ENCODE data around the gene SPHK1.
"Not testable (repeated sequence)": the region's sequence is repeated elsewhere in the genome, so short reads cannot be mapped to it uniquely, and the experiment has no call there.

The SPHK1 gene

DNA sequence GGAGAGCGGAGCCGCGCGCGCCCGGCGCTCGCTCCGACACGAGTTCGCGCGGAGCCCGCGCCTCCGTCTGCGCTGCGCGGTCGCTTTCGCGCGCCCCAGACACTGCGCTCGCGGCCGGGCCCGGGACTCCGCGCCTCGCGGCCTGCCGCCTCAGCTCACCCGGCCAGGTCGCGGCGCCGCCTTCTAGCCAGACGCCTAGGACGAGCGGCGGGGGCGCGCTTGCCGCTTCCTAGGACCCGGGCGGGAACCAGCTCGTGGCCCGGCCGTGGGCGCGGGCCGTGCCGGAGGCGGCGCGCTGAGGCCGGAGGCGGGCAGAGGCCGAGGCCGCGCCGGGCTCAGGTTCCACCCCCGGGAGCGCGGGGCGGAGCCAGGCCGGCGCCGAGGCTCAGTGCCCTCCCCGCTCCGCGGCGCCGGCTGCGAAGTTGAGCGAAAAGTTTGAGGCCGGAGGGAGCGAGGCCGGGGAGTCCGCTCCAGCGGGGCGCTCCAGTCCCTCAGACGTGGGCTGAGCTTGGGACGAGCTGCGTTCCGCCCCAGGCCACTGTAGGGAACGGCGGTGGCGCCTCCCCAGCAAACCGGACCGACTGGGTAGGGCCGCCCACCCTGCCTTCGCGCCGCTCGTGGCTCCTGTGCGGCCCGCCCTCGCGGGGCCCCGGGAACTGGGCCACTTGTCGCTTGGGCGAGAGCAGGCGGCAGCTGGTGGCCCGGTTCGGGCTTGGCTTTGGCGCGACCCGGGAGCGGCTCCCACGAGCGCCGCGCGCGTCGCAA, at the start of gene SPHK1:
Gene SPHK1, plus strand, starts transcription at position 388 of the 765 bp plus-strand sequence. CDS start 1,036 bp downstream, outside the sequence.
- peak; percentile 74 for DNase-seq (ENCODE audit: low read depth)

DNA sequence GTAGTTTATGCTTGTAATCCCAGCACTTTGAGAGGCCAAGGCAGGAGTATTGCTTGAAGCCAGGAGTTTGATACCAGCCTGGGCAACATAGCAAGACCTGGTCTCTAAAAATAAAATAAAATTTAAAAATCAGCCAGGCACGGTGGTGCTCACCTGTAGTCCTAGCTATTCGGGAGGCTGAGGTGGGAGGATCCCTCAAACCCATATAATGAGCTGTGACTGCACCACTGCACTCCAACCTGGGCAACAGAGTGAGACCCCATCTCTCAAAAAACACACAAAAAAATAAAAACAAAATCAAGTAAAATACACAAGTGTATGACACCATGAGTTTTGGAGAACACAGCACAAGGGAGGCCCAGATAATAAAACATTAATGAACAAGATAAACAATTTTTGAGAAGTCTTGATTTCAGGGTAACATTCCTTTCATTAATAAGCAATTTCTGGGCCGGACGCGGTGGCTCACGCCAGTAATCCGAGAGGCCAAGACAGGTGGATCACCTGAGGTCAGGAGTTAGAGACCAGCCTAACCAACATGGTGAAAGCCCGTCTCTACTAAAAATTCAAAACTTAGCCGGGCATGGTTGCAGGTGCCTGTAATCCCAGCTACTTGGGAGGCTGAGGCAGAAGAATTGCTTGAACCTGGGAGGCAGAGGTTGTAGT, 48.6 kb upstream of the SPHK1 start:
- DNase-seq (ENCODE audit: low read depth): no peak

- DNase-seq (ENCODE audit: low read depth): no peak
Observed at GRCh38 chr17:76336756-76337412, 47.5 kb upstream of the SPHK1 start.

DNA sequence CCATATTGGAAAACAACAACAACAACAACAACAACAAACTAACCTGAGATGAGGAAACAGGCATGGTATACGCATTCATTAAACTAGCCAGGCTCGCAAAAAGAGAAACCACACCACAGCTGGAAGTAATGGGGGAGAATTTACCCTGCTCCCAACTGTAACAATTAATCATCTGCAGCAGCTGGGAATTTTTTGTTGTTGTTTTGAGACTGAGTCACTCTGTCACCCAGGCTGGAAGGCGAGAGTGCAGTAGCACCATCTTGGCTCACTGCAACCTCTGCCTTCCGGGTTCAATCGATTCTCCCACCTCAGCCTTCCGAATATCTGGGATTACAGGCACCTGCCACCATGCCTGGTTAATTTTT, 47.0 kb upstream of the SPHK1 start:
- DNase-seq (ENCODE audit: low read depth): no peak

DNA sequence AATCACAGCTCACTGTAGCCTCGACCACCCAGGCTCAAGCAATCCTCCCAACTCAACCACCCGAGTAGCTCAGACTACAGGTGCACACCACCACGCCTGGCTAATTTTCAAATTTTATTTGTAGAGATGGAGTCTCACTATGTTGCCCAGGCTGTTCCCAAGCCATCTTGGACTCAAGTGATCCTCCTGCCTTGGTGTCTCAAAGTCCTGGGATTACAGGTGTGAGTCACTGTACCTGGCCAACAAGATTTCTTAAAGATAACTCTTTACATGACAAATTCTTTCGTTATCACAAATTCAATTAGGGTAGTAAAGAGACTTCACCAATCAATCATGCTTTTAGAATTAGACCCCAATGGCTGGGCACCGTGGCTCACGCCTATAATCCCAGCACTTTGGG, 43.1 kb upstream of the SPHK1 start:
- DNase-seq (ENCODE audit: low read depth): no peak

- DNase-seq (ENCODE audit: low read depth): no peak
Observed at GRCh38 chr17:76343106-76343505, 41.3 kb upstream of the SPHK1 start.

- DNase-seq (ENCODE audit: low read depth): no peak
Observed at GRCh38 chr17:76345377-76345974, 38.9 kb upstream of the SPHK1 start.

- DNase-seq (ENCODE audit: low read depth): not testable (repeated sequence)
Observed at GRCh38 chr17:76346936-76347335, 37.5 kb upstream of the SPHK1 start.

GRCh38 chr17:76350463-76350862, 33.9 kb upstream of the SPHK1 start:
- DNase-seq (ENCODE audit: low read depth): no peak

DNA sequence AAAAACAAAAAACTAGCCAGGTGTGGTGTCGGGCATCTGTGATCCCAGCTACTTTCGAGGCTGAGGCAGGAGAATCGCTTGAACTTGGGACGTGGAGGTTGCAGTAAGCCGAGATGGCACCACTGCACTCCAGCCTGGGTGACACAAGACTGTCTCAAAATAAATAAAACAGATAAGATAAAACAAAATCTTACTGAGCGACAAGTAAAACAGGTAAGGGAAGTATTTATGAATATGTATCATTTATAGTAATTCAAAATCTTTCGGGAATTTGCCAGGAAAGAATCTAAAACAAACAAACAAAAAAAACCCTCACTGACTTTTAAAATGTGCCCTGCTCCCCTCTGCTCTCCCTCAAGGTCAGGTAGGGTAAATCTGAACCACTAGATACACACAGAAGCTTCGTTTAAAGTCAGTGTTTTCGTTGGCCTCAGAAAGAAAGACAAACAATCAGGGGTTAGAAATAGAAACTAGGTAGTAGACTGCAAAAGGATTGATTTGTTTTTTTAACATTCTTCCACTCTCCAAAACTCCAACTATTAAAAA, 32.8 kb upstream of the SPHK1 start:
- no peak for DNase-seq (ENCODE audit: low read depth)

DNA sequence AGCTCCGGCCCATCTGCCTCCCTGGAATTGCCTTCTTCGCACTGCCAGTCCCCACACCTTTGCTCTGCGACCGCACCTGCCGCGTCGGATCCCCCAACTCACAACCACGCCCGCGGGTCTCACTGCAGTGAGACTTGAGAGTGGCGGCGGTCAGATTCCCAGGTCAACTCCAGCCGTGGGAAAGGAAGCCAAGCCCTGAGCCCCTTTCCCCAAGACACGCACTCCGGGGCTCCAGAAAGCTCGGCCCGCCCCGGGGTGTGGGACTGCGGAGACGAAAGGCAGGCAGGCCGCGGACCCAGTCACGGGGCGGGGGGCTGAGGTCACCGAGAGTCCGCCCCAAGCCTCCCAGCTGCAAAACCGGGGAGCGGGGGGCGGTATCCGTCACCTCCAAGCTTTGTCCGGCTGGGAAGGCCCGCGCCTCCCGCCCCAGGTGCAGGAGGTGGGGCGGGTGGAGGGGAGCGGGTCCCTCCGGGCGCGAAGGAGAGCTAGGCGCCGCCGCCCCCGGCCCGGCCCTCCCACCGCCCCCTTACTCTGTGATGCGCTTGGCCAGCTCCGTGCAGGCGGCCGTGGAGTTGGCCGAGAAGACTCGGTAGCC, 31.3 kb upstream of the SPHK1 start:
- no peak for DNase-seq (ENCODE audit: low read depth)

DNA sequence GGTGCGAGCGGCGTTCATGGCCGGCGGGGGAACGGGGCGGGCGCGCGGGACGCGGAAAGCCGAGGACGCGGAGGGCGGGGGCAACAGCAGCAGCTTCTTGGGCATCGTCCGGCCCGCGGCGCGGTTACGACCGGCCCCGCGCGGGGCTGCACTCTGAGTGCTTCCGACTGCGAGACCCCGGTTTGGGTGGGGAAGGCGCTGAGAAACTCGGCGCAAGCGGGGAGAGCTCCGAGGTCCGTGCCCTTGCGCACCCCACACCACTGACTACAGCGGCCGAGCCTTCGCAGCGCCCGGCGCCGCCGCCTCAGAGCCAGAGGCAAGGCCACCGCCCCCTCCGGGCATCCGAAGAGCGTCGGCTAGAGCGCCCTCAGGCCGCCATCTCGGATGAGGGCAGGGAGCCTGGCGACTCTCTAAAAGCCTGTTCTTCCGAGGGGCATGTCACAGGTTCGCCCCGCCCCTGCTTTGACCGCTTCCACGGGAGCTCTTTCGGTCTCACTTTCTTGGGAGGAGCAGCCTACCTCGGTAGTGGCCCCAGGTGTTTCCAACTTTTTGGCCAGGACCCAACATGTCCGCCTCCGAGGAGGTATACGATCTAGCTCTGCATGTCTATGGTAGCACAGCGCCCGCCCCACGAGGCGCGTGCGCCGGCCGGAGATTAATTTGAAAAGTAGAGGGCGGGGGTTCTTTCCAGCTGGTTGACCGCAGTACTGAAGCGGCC, 30.7 kb upstream of the SPHK1 start, which contains the start of gene PRPSAP1:
Gene PRPSAP1, minus strand, starts transcription at position 318 of the 718 bp plus-strand sequence. Its CDS starts 213 bp downstream, at position 105.
- peak; percentile 86 for DNase-seq (ENCODE audit: low read depth)

GRCh38 chr17:76354317-76354729, 30.1 kb upstream of the SPHK1 start:
- DNase-seq (ENCODE audit: low read depth): no peak

GRCh38 chr17:76354747-76355310, 29.6 kb upstream of the SPHK1 start:
- no peak for DNase-seq (ENCODE audit: low read depth)

DNA sequence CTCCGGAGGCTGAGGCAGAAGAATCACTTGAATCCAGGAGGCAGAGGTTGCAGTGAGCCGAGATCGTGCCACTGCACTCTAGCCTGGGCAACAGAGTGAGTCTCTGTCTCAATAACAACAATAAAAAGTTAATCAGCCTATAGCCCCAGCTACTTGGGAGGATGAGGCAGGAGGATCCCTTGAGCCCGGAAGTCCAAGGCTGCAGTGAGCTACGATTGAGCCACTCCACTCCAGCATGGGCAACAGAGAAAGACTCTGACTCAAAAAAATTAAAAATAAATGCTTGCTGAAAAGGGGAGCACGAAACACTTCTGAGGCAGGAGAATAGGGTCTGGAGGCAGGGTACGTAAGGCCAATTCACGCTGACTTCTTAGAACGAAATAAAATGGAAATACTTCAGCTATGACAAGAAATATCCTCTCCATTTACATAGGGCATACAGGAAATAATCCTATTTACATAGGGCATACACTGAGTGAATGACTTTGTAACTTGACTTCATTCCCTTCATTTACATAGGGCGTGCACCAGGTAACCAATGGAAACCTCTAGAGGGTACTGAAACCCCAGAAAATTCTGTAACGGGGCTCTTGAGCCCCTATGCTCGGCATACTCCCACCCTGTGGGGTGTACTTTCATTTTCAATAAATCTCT, 27.5 kb upstream of the SPHK1 start:
- DNase-seq (ENCODE audit: low read depth): no peak

DNA sequence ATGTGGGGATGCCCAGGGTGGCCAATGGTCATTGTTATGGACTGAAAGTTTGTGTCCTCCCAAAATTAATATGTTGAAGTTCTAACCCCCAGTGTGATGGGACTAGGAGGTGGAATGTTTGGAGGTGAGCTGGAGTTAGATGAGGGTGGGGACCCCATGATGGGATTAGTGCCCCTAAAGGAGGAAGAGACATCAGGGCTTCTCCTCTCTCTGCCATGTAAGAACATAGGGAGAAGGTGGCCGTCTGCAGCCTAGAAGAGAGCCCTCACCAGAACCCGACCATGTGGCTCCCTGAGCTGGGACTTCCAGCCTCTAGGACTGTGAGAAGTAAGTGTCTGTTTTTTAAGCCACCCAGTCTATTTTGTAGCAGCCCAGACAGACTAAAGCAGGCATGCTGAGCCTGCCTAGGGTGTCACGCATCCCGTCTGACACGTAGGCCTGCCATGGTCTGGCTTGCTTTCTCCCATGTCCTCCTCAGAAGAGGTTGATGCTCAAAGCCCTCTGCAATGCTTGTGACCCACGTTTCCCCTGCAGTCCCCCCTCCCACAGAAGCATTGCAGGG, 26.7 kb upstream of the SPHK1 start:
- DNase-seq (ENCODE audit: low read depth): no peak

GRCh38 chr17:76359375-76359774, 25.0 kb upstream of the SPHK1 start:
- no peak for DNase-seq (ENCODE audit: low read depth)

DNA sequence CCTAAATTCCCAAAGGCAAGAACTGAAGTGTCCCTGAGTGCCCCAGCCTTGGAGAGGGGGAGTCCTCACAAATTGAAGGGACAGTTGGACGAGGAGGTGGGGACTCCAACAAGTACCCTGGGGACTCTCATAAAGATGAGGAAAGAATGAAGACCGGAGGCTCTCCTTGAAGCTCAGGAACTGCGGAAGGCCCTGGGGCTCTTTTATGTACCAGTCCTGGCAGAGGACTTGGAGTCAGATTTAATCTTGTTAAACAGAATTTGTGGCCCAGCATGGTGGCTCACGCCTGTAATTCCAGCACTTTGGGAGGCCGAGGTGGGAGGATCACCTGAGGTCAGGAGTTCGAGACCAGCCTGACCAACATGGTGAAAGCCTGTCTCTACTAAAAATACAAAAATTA, 24.6 kb upstream of the SPHK1 start:
- DNase-seq (ENCODE audit: low read depth): not testable (repeated sequence)

DNA sequence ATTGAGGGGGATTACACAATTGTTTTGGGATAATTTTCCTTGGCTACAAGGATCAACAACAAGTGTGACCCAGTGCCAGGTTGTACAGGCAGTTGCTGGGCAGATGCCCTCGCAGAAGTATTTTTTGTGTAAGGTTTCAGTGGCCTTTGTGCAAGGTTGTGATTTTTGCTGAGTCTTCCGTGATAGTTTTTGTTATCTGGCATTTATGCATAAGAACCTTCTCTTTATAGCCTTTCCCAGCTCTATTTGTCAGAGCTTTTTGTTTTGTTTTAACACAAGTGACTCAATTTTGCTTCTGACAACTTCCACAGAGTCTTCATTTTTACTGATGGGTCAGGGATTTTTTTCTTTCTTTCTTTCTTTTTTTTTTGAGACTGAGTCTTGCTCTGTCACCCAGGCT, 23.9 kb upstream of the SPHK1 start:
- no peak for DNase-seq (ENCODE audit: low read depth)
